Measurements from ENCODE around the gene MINAR2.

The MINAR2 gene

GRCh38 chr5:129771058-129771838 is 23.4 kb downstream of the MINAR2 start:
- no peak for DNase-seq (ENCODE audit: extremely low read depth, low read depth)
- TF ChIP-seq, protein P1, sequence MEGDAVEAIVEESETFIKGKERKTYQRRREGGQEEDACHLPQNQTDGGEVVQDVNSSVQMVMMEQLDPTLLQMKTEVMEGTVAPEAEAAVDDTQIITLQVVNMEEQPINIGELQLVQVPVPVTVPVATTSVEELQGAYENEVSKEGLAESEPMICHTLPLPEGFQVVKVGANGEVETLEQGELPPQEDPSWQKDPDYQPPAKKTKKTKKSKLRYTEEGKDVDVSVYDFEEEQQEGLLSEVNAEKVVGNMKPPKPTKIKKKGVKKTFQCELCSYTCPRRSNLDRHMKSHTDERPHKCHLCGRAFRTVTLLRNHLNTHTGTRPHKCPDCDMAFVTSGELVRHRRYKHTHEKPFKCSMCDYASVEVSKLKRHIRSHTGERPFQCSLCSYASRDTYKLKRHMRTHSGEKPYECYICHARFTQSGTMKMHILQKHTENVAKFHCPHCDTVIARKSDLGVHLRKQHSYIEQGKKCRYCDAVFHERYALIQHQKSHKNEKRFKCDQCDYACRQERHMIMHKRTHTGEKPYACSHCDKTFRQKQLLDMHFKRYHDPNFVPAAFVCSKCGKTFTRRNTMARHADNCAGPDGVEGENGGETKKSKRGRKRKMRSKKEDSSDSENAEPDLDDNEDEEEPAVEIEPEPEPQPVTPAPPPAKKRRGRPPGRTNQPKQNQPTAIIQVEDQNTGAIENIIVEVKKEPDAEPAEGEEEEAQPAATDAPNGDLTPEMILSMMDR (IDR thresholded peaks at IDR 0.05; ENCODE audit: low read depth, low read length), result peak; percentile 77

DNA sequence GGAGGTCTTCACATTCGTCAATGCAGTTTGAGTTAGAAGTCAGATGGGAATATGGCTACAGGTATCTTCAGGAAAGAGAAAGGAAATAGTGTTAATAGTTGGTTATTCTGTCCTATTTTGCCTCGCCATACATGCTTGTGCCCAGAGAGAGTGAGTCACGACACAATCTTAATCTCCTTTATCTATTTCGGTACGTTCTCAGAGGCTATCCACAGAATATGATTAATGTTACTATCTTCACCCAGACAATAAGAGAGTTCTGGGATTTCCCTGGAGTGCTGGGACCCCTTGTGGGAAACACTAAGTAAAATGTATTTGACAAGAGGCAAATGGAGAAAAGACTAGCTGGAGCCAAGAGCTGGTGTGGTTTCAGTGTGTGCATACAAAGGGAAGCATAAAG is 25.5 kb downstream of the MINAR2 start:
- TF ChIP-seq, protein P1 (IDR thresholded peaks at IDR 0.05; ENCODE audit: low read depth, low read length), result no peak
- DNase-seq (ENCODE audit: extremely low read depth, low read depth), result no peak

DNA sequence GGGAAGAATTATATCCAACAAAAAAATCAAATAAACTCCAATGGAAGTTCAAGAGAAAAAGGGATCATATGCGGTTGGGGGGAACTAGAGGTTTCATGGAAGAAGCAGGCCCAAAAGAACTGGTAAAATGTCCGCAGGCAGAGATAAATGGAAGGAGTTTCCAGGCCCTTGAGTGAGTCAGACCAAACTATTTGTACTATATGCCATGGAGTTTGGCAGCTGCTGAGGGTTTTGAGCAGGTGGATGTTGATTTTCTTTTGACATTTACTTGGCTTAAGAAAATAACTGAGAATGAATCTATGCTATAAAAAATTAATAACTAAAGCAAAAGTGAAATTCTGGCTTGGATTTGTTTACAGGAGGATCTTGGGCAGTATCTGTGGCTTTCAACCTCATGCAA is 33.7 kb downstream of the MINAR2 start:
- DNase-seq (ENCODE audit: extremely low read depth, low read depth), result no peak
- TF ChIP-seq, protein P1 (IDR thresholded peaks at IDR 0.05; ENCODE audit: low read depth, low read length), result no peak

DNA sequence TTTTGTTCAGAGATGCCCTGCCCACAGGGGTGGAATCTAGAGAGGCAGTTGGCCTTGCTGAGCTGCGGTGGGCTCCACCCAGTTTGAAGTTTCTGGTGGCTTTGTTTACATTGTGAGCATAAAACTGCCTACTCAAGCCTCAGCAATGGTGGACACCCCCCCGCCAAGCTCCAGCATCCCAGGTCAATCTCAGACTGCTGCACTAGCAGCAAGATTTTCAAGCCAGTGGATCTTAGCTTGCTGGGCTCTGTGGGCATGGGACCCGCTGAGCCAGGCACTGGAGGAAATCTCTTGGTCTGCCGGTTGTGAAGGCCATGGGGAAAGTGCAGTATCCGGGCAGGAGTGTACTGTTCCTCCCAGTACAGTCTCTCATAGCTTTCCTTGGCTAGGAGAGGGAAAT is 55.5 kb downstream of the MINAR2 start:
- no peak for DNase-seq (ENCODE audit: extremely low read depth, low read depth)
- TF ChIP-seq, protein P1 (IDR thresholded peaks at IDR 0.05; ENCODE audit: low read depth, low read length), result no peak

GRCh38 chr5:129804705-129805104 is 56.8 kb downstream of the MINAR2 start:
- TF ChIP-seq, protein P1 (IDR thresholded peaks at IDR 0.05; ENCODE audit: low read depth, low read length), result no peak
- no peak for DNase-seq (ENCODE audit: extremely low read depth, low read depth)

DNA sequence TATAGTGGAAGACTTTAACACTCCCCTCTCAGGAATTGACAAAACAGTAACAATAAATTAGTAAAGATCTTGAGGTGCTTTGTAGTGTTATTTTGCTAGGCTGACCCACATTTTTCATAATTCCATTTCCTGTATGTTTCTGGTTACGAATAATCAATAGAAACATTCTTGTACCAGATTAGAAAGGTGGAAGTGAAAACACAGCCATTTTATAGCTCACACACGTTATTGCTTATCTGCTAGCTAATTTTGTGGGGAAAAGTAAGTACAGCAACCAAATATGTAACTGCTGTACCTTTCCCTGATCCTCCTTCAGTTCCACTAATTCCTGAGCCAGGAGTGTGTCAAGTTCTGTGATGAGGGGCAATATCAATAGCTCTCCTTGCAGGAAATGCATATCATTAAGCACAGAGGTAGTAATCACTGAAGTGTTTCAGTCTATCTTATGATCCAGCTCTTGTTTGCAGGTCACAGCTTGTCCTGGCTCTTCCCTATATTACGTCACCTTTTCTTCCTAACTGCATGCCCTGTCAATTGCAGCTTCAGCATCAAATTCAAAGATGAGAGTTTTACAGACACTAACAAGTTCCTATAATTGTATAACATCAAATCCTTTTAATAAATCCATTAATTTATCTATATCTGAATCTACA is 59.4 kb downstream of the MINAR2 start:
- TF ChIP-seq, protein P1 (IDR thresholded peaks at IDR 0.05; ENCODE audit: low read depth, low read length), result no peak
- no peak for DNase-seq (ENCODE audit: extremely low read depth, low read depth)
